Heart left ventricle (tissue), 16 donors: Measurements from ENCODE around the gene PTPN7. TPM values are rescaled to one million over a fixed set of nuclear protein-coding genes. Genes with fewer than 3 reads are reported as not detected.

Source experiments
- ATAC-seq, 4 donors: fragments of 200-7000 bp; cut with Tn5 transposase; one replicate each; pipeline ENCODE4 v1.9.1; 2020 to 2022; ENCODE audit warnings: moderate library complexity in 4 of 4, mild to moderate bottlenecking in 3 of 4, moderate number of reproducible peaks in 1 of 4
- DNase-seq, 5 donors: peaks; one replicate each; pipeline ENCODE4 v3.0.0-alpha.2; 2020
- H3K27ac ChIP-seq, 12 donors: fragments of 200-600 bp; sonication (generic) in 4 of 12; one replicate each; pipeline versions ENCODE4 v1.5.0 to v1.8.0; 2016 to 2022; ENCODE audit warnings: mild to moderate bottlenecking in 2 of 12
- H3K27me3 ChIP-seq, 9 donors: fragments of 200-600 bp; sonication (generic) in 2 of 9; one replicate each; pipeline versions ENCODE4 v1.5.1 to v1.8.0; 2016 to 2022; ENCODE audit warnings: mild to moderate bottlenecking in 3 of 9
- H3K36me3 ChIP-seq, 9 donors: fragments of 200-600 bp; sonication (generic) in 2 of 9; one replicate each; pipeline versions ENCODE4 v1.5.0 to v1.8.0; 2018 to 2022; ENCODE audit warnings: mild to moderate bottlenecking in 2 of 9
- H3K4me1 ChIP-seq, 12 donors: fragments of 200-600 bp; sonication (generic) in 4 of 12; one replicate each; pipeline versions ENCODE4 v1.5.0 to v1.8.0; 2016 to 2022; ENCODE audit warnings: mild to moderate bottlenecking in 3 of 12
- H3K4me3 ChIP-seq, 12 donors: fragments of 200-600 bp; sonication (generic) in 4 of 12; one replicate each; pipeline versions ENCODE4 v1.5.0 to v1.8.0; 2017 to 2022; ENCODE audit warnings: mild to moderate bottlenecking in 9 of 12, moderate library complexity in 4 of 12
- H3K9me3 ChIP-seq, 12 donors: fragments of 200-600 bp; sonication (generic) in 4 of 12; one replicate each; pipeline versions ENCODE4 v1.5.0 to v1.8.0; 2016 to 2022; ENCODE audit warnings: mild to moderate bottlenecking in 1 of 12
- POLR2A ChIP-seq, 2 donors: fragments of 450-650 bp; IDR thresholded peaks; one replicate each; pipeline ENCODE4 v1.6.1; 2017; ENCODE audit warnings: antibody characterized with exemption in 2 of 2, mild to moderate bottlenecking in 2 of 2, moderate library complexity in 2 of 2
- whole genome bisulfite sequencing, 4 donors: extraction: QIAGEN DNeasy Blood & Tissue Kit in 2 of 4; methylation state at CpG; one replicate each; pipeline versions ENCODE4 v1.1.5 to v1.1.7; 2013 to 2018; 5-methylcytosine and 5-hydroxymethylcytosine counted together
- intact Hi-C, 10 donors: fragments of 100-400 bp; cut with DNase I; formaldehyde crosslinking; loops; one replicate each; pipeline versions ENCODE4 v1.11.1 to v1.14.2; 2022
- polyA plus RNA-seq, 2 donors: library from polyadenylated mRNA; stranded (reverse); fragments of 200-250 nt; gene quantifications; one replicate each; pipeline ENCODE4 v1.2.3, GENCODE V29; 2013
- total RNA-seq, 9 donors: library from RNA; depleted of rRNA in 2 of 9; stranded (reverse); fragments of >200 nt in 2 of 9; fragmentation: NEBNext Ultra II Directional in 3 of 9; extraction: Animal tissue kit (Norgen Biotek cat#: 25700) in 3 of 9; gene quantifications; one replicate each; pipeline versions ENCODE4 v1.1.0 to v1.2.4, GENCODE V29; 2016 to 2023
- TF ChIP-seq, protein P1 (sequence below), 12 donors: fragments of 200-600 bp; sonication (generic) in 4 of 12; IDR thresholded peaks; one replicate each; pipeline versions ENCODE4 v1.5.0 to v1.8.0; 2018 to 2022; ENCODE audit warnings: antibody characterized with exemption in 12 of 12, mild to moderate bottlenecking in 5 of 12
- donor health status: ischemic (EF 13 %, LVEDD 7.1; RV severe dilation, severe dysfunction).
- donor health status: healthy with polysubstance abuse.
- donor health status: DM: no; HTN: yes; CAD: no.
- donor health status: DM: no; HTN: no; CAD: no.
- donor health status: ischemic (EF 25% LVEDD 6.9; RV normal size, moderate dysfunction).
- donor health status: ischemic (EF 25% LVEDD 5.7; RV mildly dilated, moderate dysfunction).
- donor health status: healthy.
- donor health status: DM: yes; HTN: yes; CAD: no.
- donor health status: ischemic (EF 35%, LVEDD 5.7; RV mildly dilated, moderate dysfunction).
- donor health status: nonischemic (EF 11% LVEDD 7.7; RV severe dilation, severe dysfunction).
- donor health status: DM: yes; HTN: yes; CAD: no.
- donor health status: PGD.
- donor health status: ischemic (EF 29% LVEDD 5.4; RV normal size, mild dysfunction).
- donor health status: nonischemic (EF 23%, LVEDD 6.1; RV moderate dilation, normal function).

Gene PTPN7
- total and polyA plus RNA-seq, 11 donors, result 0.19 to 10.3 (median 0.55) TPM; not detected in 1

DNA sequence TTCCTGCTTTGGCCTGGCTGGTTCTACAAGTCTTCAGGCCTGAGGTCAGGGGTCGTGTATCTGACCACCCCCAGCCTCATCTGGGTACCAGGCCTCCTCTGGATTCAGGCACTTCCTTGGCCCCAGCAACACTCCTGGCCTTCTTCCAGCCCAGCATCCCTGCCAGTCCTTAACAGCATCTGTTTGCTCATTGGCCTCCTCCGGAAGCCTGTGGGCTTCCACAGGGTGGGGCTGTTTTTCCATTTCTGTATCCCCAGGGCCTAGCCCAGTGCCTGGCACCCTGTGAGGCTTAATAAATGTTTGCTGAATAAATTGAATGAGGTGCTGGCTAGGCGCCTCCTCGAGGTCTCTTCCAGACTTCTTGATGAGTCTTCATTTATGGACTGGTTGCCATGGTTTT lies 59.2 kb downstream of the PTPN7 start:
- H3K36me3 ChIP-seq, result no peaks in the 10 kb centered on the region
- peaks cover 0 to under 1% (median 0%) of the 10 kb centered on the region in 12 donors for H3K4me1 ChIP-seq
- H3K4me3 ChIP-seq, result no peak overlapping the region
- WGBS, 4 donors, result 66 to 80% (median 69%) methylated on average over 4 of the region's 4 CpGs
- no peak for TF ChIP-seq POLR2A (IDR thresholded peaks at IDR 0.05)
- TF ChIP-seq, protein P1, sequence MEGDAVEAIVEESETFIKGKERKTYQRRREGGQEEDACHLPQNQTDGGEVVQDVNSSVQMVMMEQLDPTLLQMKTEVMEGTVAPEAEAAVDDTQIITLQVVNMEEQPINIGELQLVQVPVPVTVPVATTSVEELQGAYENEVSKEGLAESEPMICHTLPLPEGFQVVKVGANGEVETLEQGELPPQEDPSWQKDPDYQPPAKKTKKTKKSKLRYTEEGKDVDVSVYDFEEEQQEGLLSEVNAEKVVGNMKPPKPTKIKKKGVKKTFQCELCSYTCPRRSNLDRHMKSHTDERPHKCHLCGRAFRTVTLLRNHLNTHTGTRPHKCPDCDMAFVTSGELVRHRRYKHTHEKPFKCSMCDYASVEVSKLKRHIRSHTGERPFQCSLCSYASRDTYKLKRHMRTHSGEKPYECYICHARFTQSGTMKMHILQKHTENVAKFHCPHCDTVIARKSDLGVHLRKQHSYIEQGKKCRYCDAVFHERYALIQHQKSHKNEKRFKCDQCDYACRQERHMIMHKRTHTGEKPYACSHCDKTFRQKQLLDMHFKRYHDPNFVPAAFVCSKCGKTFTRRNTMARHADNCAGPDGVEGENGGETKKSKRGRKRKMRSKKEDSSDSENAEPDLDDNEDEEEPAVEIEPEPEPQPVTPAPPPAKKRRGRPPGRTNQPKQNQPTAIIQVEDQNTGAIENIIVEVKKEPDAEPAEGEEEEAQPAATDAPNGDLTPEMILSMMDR (IDR thresholded peaks at IDR 0.05), result no peak
- intact Hi-C loops, result loop anchor here in 1 of 10 donors (10.0 kb wide), 1 partner anchor 216 kb away; the partner anchor contains the start of gene SHISA4
- H3K27ac ChIP-seq, result no peak overlapping the region
- H3K27me3 ChIP-seq, result no peaks in the 10 kb centered on the region
- ATAC-seq (no peak), DNase-seq (no peak)
- H3K9me3 ChIP-seq, result no peaks in the 10 kb centered on the region

Other genes with a start within 250 kb of the PTPN7 start
- 10 to 100 TPM in 4 of 9 donors, 1 to 10 TPM in 5; 4.6 to 24.9 (median 10.0) TPM for gene LMOD1, start 214.1 kb downstream of the PTPN7 start, total RNA-seq
- gene LMOD1, start 214.1 kb downstream of the PTPN7 start, polyA plus RNA-seq, result 10 to 100 TPM in 1 of 2 donors, 1 to 10 TPM in 1; 5.1 to 14.5 TPM
- gene TIMM17A, start 205.1 kb downstream of the PTPN7 start, total RNA-seq, result 100 to 1,000 TPM in 3 of 9 donors, 10 to 100 TPM in 6; 31.7 to 120 (median 86.0) TPM
- gene TIMM17A, start 205.1 kb downstream of the PTPN7 start, polyA plus RNA-seq, result 100 to 1,000 TPM in 1 of 2 donors, 10 to 100 TPM in 1; 50.7 to 151 TPM
- 10 to 100 TPM; 14.1 to 36.2 (median 18.1) TPM for gene RNPEP, start 178.0 kb downstream of the PTPN7 start, total RNA-seq
- 10 to 100 TPM; 12.4 to 14.3 TPM for gene RNPEP, start 178.0 kb downstream of the PTPN7 start, polyA plus RNA-seq
- 10 to 100 TPM in 1 of 9 donors, 1 to 10 TPM in 2, under 1 TPM in 4, not detected in 2; 0.32 to 42.5 (median 0.69) TPM for gene ELF3, start 150.0 kb downstream of the PTPN7 start, total RNA-seq
- gene ELF3, start 150.0 kb downstream of the PTPN7 start, polyA plus RNA-seq, result 1 to 10 TPM in 1 of 2 donors, under 1 TPM in 1; 0.15 to 3.9 TPM
- gene GPR37L1, start 37.7 kb downstream of the PTPN7 start, total RNA-seq, result under 1 TPM in 1 of 9 donors, not detected in 8; 0.05 TPM
- gene GPR37L1, start 37.7 kb downstream of the PTPN7 start, polyA plus RNA-seq, result under 1 TPM; 0.03 to 0.04 TPM
- 10 to 100 TPM; 33.0 to 86.4 (median 75.6) TPM for gene ARL8A, start 15.9 kb downstream of the PTPN7 start, total RNA-seq
- gene ARL8A, start 15.9 kb downstream of the PTPN7 start, polyA plus RNA-seq, result 10 to 100 TPM; 22.6 to 35.5 TPM
- 1 to 10 TPM in 6 of 9 donors, under 1 TPM in 3; 0.29 to 3.5 (median 1.8) TPM for gene LGR6, start 33.2 kb upstream of the PTPN7 start, total RNA-seq
- 1 to 10 TPM; 1.3 to 1.7 TPM for gene LGR6, start 33.2 kb upstream of the PTPN7 start, polyA plus RNA-seq
- gene UBE2T, start 181.3 kb upstream of the PTPN7 start, total RNA-seq, result 10 to 100 TPM in 5 of 9 donors, 1 to 10 TPM in 4; 8.6 to 18.9 (median 10.7) TPM
- gene UBE2T, start 181.3 kb upstream of the PTPN7 start, polyA plus RNA-seq, result 10 to 100 TPM in 1 of 2 donors, 1 to 10 TPM in 1; 6.9 to 47.8 TPM
- 100 to 1,000 TPM; 368 to 972 (median 618) TPM for gene PPP1R12B, start 188.1 kb upstream of the PTPN7 start, total RNA-seq
- 100 to 1,000 TPM in 1 of 2 donors, 10 to 100 TPM in 1; 49.9 to 108 TPM for gene PPP1R12B, start 188.1 kb upstream of the PTPN7 start, polyA plus RNA-seq